Keratinocyte (primary cell): ENCODE data around the gene GP5. TPM values are rescaled to one million over a fixed set of nuclear protein-coding genes. Genes with fewer than 3 reads are reported as not detected.

Source experiments
- DNase-seq: peaks from one replicate; pipeline ENCODE4 v3.0.0-alpha.2; 2011; ENCODE audit warnings: low read depth, missing footprints, low spot score
- FAIRE-seq: peaks from 2 replicates; lab custom pipeline; 2011; peaks lifted over from hg19 to GRCh38; lab: Jason Lieb, UNC
- H2AFZ ChIP-seq: 2 replicates; pipeline ENCODE4 v1.6.0; 2012; ENCODE audit warnings: low read length, control low read depth, inconsistent platforms; ENCODE audit not compliant: control insufficient read depth
- H3K27ac ChIP-seq: 2 replicates; pipeline ENCODE4 v1.5.1; 2011; ENCODE audit warnings: low read length; ENCODE audit not compliant: control insufficient read depth, insufficient read depth
- H3K27me3 ChIP-seq: 3 replicates; pipeline ENCODE4 v1.6.0; 2011; ENCODE audit warnings: low read length; ENCODE audit not compliant: control insufficient read depth, insufficient read depth; ENCODE audit errors: extremely low read depth
- H3K36me3 ChIP-seq, 2 experiments: 2 replicates in 1 of 2; 3 replicates in 1 of 2; pipeline ENCODE4 v1.5.1; 2011; ENCODE audit warnings: low read length in 2 of 2, mild to moderate bottlenecking in 1 of 2; ENCODE audit not compliant: control insufficient read depth in 2 of 2, insufficient read depth in 2 of 2; ENCODE audit errors: extremely low read depth in 1 of 2
- H3K4me1 ChIP-seq: 3 replicates; pipeline ENCODE4 v1.5.1; 2011; ENCODE audit warnings: low read length; ENCODE audit not compliant: control insufficient read depth, insufficient read depth; ENCODE audit errors: extremely low read depth
- H3K4me2 ChIP-seq: 3 replicates; pipeline ENCODE4 v1.6.0; 2011; ENCODE audit warnings: low read depth, low read length; ENCODE audit not compliant: control insufficient read depth, insufficient read depth; ENCODE audit errors: extremely low read depth
- H3K4me3 ChIP-seq, 3 experiments: fragments of 200-600 bp in 1 of 3; sonication (generic) in 1 of 3; 2 replicates in 2 of 3; 3 replicates in 1 of 3; pipeline ENCODE4 v1.5.1; 2011 to 2016; ENCODE audit warnings: low read length in 3 of 3, mild to moderate bottlenecking in 3 of 3, control low read depth in 2 of 3, inconsistent platforms in 1 of 3, low read depth in 1 of 3, mixed read lengths in 1 of 3, mixed run types in 1 of 3, moderate library complexity in 1 of 3; ENCODE audit not compliant: control insufficient read depth in 2 of 3, insufficient read depth in 2 of 3; ENCODE audit errors: extremely low read depth in 1 of 3
- H3K79me2 ChIP-seq: 2 replicates; pipeline ENCODE4 v1.6.0; 2012; ENCODE audit warnings: low read length; ENCODE audit not compliant: control insufficient read depth, insufficient read depth
- H3K9ac ChIP-seq: 3 replicates; pipeline ENCODE4 v1.6.0; 2011; ENCODE audit warnings: low read length; ENCODE audit not compliant: control insufficient read depth, insufficient read depth; ENCODE audit errors: extremely low read depth
- H3K9me1 ChIP-seq: 3 replicates; pipeline ENCODE4 v1.6.0; 2011; ENCODE audit warnings: low read length; ENCODE audit not compliant: control insufficient read depth, insufficient read depth; ENCODE audit errors: extremely low read depth
- H3K9me3 ChIP-seq: 2 replicates; pipeline ENCODE4 v1.5.1; 2012; ENCODE audit warnings: low read depth, low read length; ENCODE audit not compliant: control insufficient read depth
- H4K20me1 ChIP-seq: 3 replicates; pipeline ENCODE4 v1.6.0; 2011; ENCODE audit warnings: low read length; ENCODE audit not compliant: control insufficient read depth, insufficient read depth; ENCODE audit errors: extremely low read depth
- CTCF ChIP-seq, 3 experiments: IDR thresholded peaks in 1 of 3; conservative IDR thresholded peaks in 1 of 3; optimal IDR thresholded peaks in 1 of 3; 2 replicates in 2 of 3; 3 replicates in 1 of 3; pipeline versions ENCODE3 to v1.5.1; 2011; ENCODE audit warnings: low read length in 3 of 3, mild to moderate bottlenecking in 3 of 3, moderate library complexity in 2 of 3, control low read depth in 1 of 3, inconsistent platforms in 1 of 3; ENCODE audit not compliant: insufficient read depth in 2 of 3; ENCODE audit errors: extremely low read depth in 1 of 3
- EZH2 ChIP-seq: IDR thresholded peaks from one replicate; pipeline ENCODE4 v1.6.1; 2012; ENCODE audit warnings: inconsistent platforms, mild to moderate bottlenecking, low read length, moderate library complexity
- dilution Hi-C: fragments of 300-500 bp; cut with MboI; formaldehyde crosslinking; loops from one replicate; pipeline ENCODE4 v1.7.0; 2020; ENCODE audit warnings: low sequenced_read_pairs; ENCODE audit not compliant: extremely low pct_ligation_motif_present
- polyA plus RNA-seq, 5 experiments: library from polyadenylated mRNA; depleted of rRNA in 3 of 5; stranded (reverse) in 3 of 5; stranded (forward) in 1 of 5; unstranded in 1 of 5; fragments of >200 nt; gene quantifications; 1 replicate in 1 of 5; 2 replicates in 3 of 5; 3 replicates in 1 of 5; pipeline versions ENCODE4 v1.2.1 to v1.2.3, GENCODE V29; 2011 to 2012; ENCODE audit warnings: missing spikeins in 2 of 5, low read depth in 1 of 5, low replicate concordance in 1 of 5

Gene GP5
- polyA plus RNA-seq, 1 donor (not counting 4 experiments of a cell fraction or from before 2014, with no cell fraction given), result 0.04 TPM

GRCh38 chr3:194364652-194365434 lies 34.2 kb downstream of the GP5 start:
- FAIRE-seq (no peak), DNase-seq (no peak)
- TF ChIP-seq CTCF (optimal IDR thresholded peaks at IDR 0.05 in 1 of 3, IDR thresholded peaks at IDR 0.05 in 1 of 3, conservative IDR thresholded peaks at IDR 0.05 in 1 of 3; ENCODE audit: extremely low read depth in 1 of 3, insufficient read depth in 2 of 3, low read length in 3 of 3), result no peak
- no peak for TF ChIP-seq EZH2
- H3K27ac ChIP-seq, result no peak overlapping the region
- H3K36me3 ChIP-seq, result no peaks in the 10 kb centered on the region
- H3K9ac ChIP-seq, result no peak overlapping the region
- H4K20me1 ChIP-seq, result no peaks in the 10 kb centered on the region
- no peak overlapping the region for H3K4me2 ChIP-seq
- dilution Hi-C loops, result no loop called here
- H3K9me1 ChIP-seq, result no peaks in the 10 kb centered on the region
- H3K27me3 ChIP-seq, result peaks cover 41% of the 10 kb centered on the region
- H2AFZ ChIP-seq, result no peak overlapping the region
- H3K79me2 ChIP-seq, result no peaks in the 10 kb centered on the region
- no peak overlapping the region for H3K4me3 ChIP-seq
- H3K9me3 ChIP-seq, result no peaks in the 10 kb centered on the region
- no peaks in the 10 kb centered on the region for H3K4me1 ChIP-seq

DNA sequence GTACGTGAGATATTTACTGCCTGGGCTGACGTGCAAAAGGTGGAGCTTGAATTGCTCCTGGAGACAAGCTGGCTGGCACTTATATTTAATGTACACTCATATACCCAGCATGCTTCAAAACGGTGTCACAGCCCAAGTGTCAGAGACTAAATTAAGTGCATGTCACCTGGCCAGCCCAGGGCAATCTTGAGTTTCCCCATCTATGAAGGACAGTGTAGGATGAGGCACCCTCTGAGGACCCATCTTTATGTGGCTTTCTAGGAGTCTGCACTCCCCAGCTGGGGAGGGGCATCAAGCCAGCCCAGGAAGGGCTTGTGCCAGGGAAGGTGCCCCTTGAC lies 34.8 kb downstream of the GP5 start:
- no peak overlapping the region for H3K4me2 ChIP-seq

More for the DNA sequence above, 34.8 kb downstream of the GP5 start:
- DNase-seq, result no peak
- Histone ChIP-seq H3K79me2 (no peaks in the 10 kb centered on the region), H3K4me1 (no peaks in the 10 kb centered on the region), H4K20me1 (no peaks in the 10 kb centered on the region), H3K36me3 (no peaks in the 10 kb centered on the region), H3K27ac (no peak overlapping the region), H3K4me3 (no peak overlapping the region), H3K9me1 (no peaks in the 10 kb centered on the region), H2AFZ (no peak overlapping the region), H3K9ac (no peak overlapping the region), H3K27me3 (peaks cover 38% of the 10 kb centered on the region), H3K9me3 (no peaks in the 10 kb centered on the region)
- no peak for FAIRE-seq
- dilution Hi-C loops, result no loop called here
- no peak for TF ChIP-seq CTCF (optimal IDR thresholded peaks at IDR 0.05 in 1 of 3, IDR thresholded peaks at IDR 0.05 in 1 of 3, conservative IDR thresholded peaks at IDR 0.05 in 1 of 3; ENCODE audit: extremely low read depth in 1 of 3, insufficient read depth in 2 of 3, low read length in 3 of 3)
- no peak for TF ChIP-seq EZH2
